Chondrocyte (in vitro differentiated cells): ENCODE data around the gene SCN9A. TPM values are rescaled to one million over a fixed set of nuclear protein-coding genes. Genes with fewer than 3 reads are reported as not detected.

Source experiments
- DNase-seq: peaks from one replicate; pipeline ENCODE4 v3.0.0; 2021; ENCODE audit warnings: mixed read lengths, low spot score
- H3K27ac Mint-ChIP-seq: one replicate; pipeline ENCODE4 v1.8.0; 2021; ENCODE audit warnings: mild to moderate bottlenecking, moderate library complexity, mixed read lengths; ENCODE audit not compliant: unreplicated experiment
- H3K27me3 Mint-ChIP-seq: 2 replicates; pipeline ENCODE4 v1.8.0; 2021; ENCODE audit warnings: low read depth, mixed read lengths
- H3K36me3 Mint-ChIP-seq: 2 replicates; pipeline ENCODE4 v1.8.0; 2021; ENCODE audit warnings: low read depth, mixed read lengths
- H3K4me1 Mint-ChIP-seq: 2 replicates; pipeline ENCODE4 v1.8.0; 2021; ENCODE audit warnings: low read depth, mild to moderate bottlenecking, mixed read lengths
- H3K4me3 Mint-ChIP-seq: one replicate; pipeline ENCODE4 v1.8.0; 2021; ENCODE audit warnings: mild to moderate bottlenecking, moderate library complexity, mixed read lengths; ENCODE audit not compliant: unreplicated experiment
- H3K9me3 Mint-ChIP-seq: 2 replicates; pipeline ENCODE4 v1.8.0; 2021; ENCODE audit warnings: low read depth, mixed read lengths
- CTCF ChIP-seq: fragments of 200-600 bp; sonication (generic); IDR thresholded peaks from 2 replicates; pipeline ENCODE4 v1.5.0; 2021; ENCODE audit warnings: antibody characterized with exemption, mild to moderate bottlenecking, moderate library complexity
- total RNA-seq: library from RNA; stranded (reverse); gene quantifications from 3 replicates; pipeline ENCODE4 v1.2.1, GENCODE V29; 2021

SCN9A gene
- total RNA-seq, 1 donor from 2014 or later, result 31.0 TPM

- H3K4me1 Mint-ChIP-seq, result peaks cover 37% of the 10 kb centered on the region
- no peaks in the 10 kb centered on the region for H3K36me3 Mint-ChIP-seq
- H3K4me3 Mint-ChIP-seq, result peak overlapping the region; percentile 97
- H3K9me3 Mint-ChIP-seq, result no peaks in the 10 kb centered on the region
- no peak for DNase-seq
- H3K27me3 Mint-ChIP-seq, result no peaks in the 10 kb centered on the region
- no peak for TF ChIP-seq CTCF
- peak overlapping the region; percentile 82 for H3K27ac Mint-ChIP-seq
Observed at GRCh38 chr2:166376488-166376828, 714 bp upstream of the SCN9A start.

- no peaks in the 10 kb centered on the region for H3K9me3 Mint-ChIP-seq
- no peaks in the 10 kb centered on the region for H3K36me3 Mint-ChIP-seq
- H3K4me1 Mint-ChIP-seq, result peaks cover 46% of the 10 kb centered on the region
- H3K27ac Mint-ChIP-seq, result peak overlapping the region; percentile 77
- H3K27me3 Mint-ChIP-seq, result no peaks in the 10 kb centered on the region
- peak overlapping the region; percentile 97 for H3K4me3 Mint-ChIP-seq
- TF ChIP-seq CTCF, result no peak
- no peak for DNase-seq
Observed at GRCh38 chr2:166375195-166375735, 479 bp downstream of the SCN9A start.

DNA sequence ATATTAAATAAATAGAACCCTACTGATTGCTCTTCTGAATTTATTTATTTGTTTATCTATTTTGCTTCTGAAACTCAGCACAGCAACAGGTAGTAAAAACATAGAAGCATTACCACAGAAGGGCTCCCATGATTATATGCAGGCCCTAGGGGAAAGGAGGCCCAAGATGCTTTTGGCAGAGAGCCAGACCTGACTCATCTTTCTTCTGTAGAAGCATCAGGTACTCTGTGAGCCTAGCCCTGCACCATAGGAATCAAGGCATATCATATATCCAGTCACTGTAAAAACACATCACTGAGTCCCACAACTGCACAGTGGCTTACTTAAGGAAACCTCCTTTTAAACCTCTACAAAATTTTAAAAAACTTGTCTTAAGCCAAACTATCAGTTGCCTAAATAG is 1.8 kb downstream of the SCN9A start:
- Mint-ChIP-seq H3K36me3 (no peaks in the 10 kb centered on the region), H3K4me3 (peak overlapping the region; percentile 53), H3K27ac (no peak overlapping the region), H3K9me3 (no peaks in the 10 kb centered on the region), H3K4me1 (peaks cover 46% of the 10 kb centered on the region), H3K27me3 (no peaks in the 10 kb centered on the region)
- DNase-seq, result no peak
- TF ChIP-seq CTCF, result no peak

DNA sequence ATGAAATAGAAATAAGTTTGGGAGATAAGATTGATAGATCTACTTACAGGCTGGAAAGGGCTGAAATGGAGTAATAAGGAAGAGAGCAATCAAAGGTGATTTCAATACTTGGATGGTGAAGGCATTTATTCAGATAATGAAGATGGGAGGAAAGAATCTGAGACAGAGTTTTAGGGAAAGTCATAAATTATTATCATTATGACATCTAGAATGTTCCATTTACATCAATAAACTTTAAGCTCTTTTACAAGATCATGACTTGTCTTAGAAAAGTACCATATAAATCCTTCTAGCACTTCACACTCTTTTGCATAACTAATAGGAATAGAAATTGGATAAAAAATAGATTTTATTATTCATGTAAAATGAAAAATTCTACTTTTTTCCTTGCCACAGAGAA is 2.2 kb downstream of the SCN9A start:
- Mint-ChIP-seq H3K27me3 (no peaks in the 10 kb centered on the region), H3K4me3 (no peak overlapping the region)

DNA sequence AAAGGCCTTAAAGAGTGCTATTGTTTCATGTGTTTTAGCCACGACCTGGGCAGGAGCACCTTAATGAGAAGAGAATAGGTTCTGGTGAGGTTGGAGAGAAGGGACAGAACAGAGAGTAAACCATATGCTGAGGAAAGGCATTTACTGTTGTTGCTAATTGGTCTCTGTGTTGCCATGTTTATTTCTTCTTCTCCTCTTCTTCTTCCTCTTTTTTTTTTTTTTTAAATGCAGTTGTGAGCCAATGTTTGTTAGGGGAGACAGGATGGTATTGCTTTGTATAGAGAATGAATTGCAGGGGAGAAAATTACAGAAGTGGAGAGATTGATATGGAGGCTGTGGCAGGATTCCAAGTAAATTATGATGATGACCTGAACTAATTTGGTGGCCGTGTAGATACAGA is 2.6 kb downstream of the SCN9A start:
- no peak overlapping the region for H3K4me3 Mint-ChIP-seq
- peak overlapping the region; percentile 62 for H3K27ac Mint-ChIP-seq
- H3K27me3 Mint-ChIP-seq, result no peaks in the 10 kb centered on the region

More for the DNA sequence above, 2.2 kb downstream of the SCN9A start:
- no peak for TF ChIP-seq CTCF
- H3K4me1 Mint-ChIP-seq, result peaks cover 46% of the 10 kb centered on the region
- no peaks in the 10 kb centered on the region for H3K36me3 Mint-ChIP-seq
- no peaks in the 10 kb centered on the region for H3K9me3 Mint-ChIP-seq
- no peak for DNase-seq
- H3K27ac Mint-ChIP-seq, result no peak overlapping the region

More for the DNA sequence above, 2.6 kb downstream of the SCN9A start:
- no peaks in the 10 kb centered on the region for H3K9me3 Mint-ChIP-seq
- no peak for TF ChIP-seq CTCF
- no peak for DNase-seq
- no peaks in the 10 kb centered on the region for H3K36me3 Mint-ChIP-seq
- peaks cover 46% of the 10 kb centered on the region for H3K4me1 Mint-ChIP-seq
